NCI-H345 treated with DMSO at 0.1 percent for 48 hours (cell line): ENCODE results near the gene NKX2-3.

Source experiments
- DNase-seq: peaks from one replicate; lab custom pipeline; 2025; ENCODE audit not compliant: unreplicated experiment; lab: John Stamatoyannopoulos, UW

The NKX2-3 gene

GRCh38 chr10:99525897-99526296, 6.8 kb upstream of the NKX2-3 start:
- DNase-seq: no peak

GRCh38 chr10:99526861-99527504, 5.8 kb upstream of the NKX2-3 start:
- no peak for DNase-seq

GRCh38 chr10:99527526-99528493, 4.9 kb upstream of the NKX2-3 start:
- DNase-seq: no peak

GRCh38 chr10:99528494-99529441, 4.0 kb upstream of the NKX2-3 start:
- DNase-seq: no peak

- DNase-seq: no peak
Measured at GRCh38 chr10:99529591-99530107, 3.1 kb upstream of the NKX2-3 start.

- no peak for DNase-seq
Measured at GRCh38 chr10:99530108-99531025, 2.4 kb upstream of the NKX2-3 start.

GRCh38 chr10:99531026-99531695, 1.6 kb upstream of the NKX2-3 start:
- DNase-seq: no peak

GRCh38 chr10:99531696-99532593, 797 bp upstream of the NKX2-3 start:
- no peak for DNase-seq

- no peak for DNase-seq
Measured at GRCh38 chr10:99533496-99534449, 1.0 kb downstream of the NKX2-3 start.

- DNase-seq: no peak
Measured at GRCh38 chr10:99534450-99534938, 1.8 kb downstream of the NKX2-3 start.

- DNase-seq: no peak
Measured at GRCh38 chr10:99534939-99535763, 2.4 kb downstream of the NKX2-3 start.

- DNase-seq: no peak
Measured at GRCh38 chr10:99535764-99536337, 3.1 kb downstream of the NKX2-3 start.

GRCh38 chr10:99536338-99537085, 3.8 kb downstream of the NKX2-3 start:
- DNase-seq: no peak

- DNase-seq: no peak
Measured at GRCh38 chr10:99537086-99537988, 4.6 kb downstream of the NKX2-3 start.
